ENCODE measurements around the gene DPP6.

Gene DPP6

GRCh38 chr7:154519229-154519628 is 467.0 kb downstream of the DPP6 start:
- H3K4me2 ChIP-seq (ENCODE audit: low read length): no peak overlapping the region
- H3K4me1 ChIP-seq: no peaks in the 10 kb centered on the region
- H3K36me3 ChIP-seq (ENCODE audit: control insufficient read depth, insufficient read depth, low read length): no peaks in the 10 kb centered on the region
- TF ChIP-seq CTCF (IDR thresholded peaks at IDR 0.05): no peak
- H2AFZ ChIP-seq: no peak overlapping the region
- no peaks in the 10 kb centered on the region for H3K9me3 ChIP-seq (ENCODE audit: control insufficient read depth, low read length)
- H3K27ac ChIP-seq: no peak overlapping the region
- no peaks in the 10 kb centered on the region for H3K27me3 ChIP-seq (ENCODE audit: control insufficient read depth, insufficient read depth, low read length)
- H3K9ac ChIP-seq: no peak overlapping the region
- no peak overlapping the region for H3K4me3 ChIP-seq (ENCODE audit: low read depth, low read length)
- H3K79me2 ChIP-seq: no peaks in the 10 kb centered on the region

GRCh38 chr7:154530136-154530535 is 477.9 kb downstream of the DPP6 start:
- H3K4me3 ChIP-seq (ENCODE audit: low read depth, low read length): no peak overlapping the region
- H3K27me3 ChIP-seq (ENCODE audit: control insufficient read depth, insufficient read depth, low read length): no peaks in the 10 kb centered on the region
- no peaks in the 10 kb centered on the region for H3K79me2 ChIP-seq
- TF ChIP-seq CTCF (IDR thresholded peaks at IDR 0.05): no peak
- no peak overlapping the region for H3K9ac ChIP-seq
- no peak overlapping the region for H3K27ac ChIP-seq
- H3K4me2 ChIP-seq (ENCODE audit: low read length): no peak overlapping the region
- no peaks in the 10 kb centered on the region for H3K4me1 ChIP-seq
- no peak overlapping the region for H2AFZ ChIP-seq
- no peaks in the 10 kb centered on the region for H3K36me3 ChIP-seq (ENCODE audit: control insufficient read depth, insufficient read depth, low read length)
- no peaks in the 10 kb centered on the region for H3K9me3 ChIP-seq (ENCODE audit: control insufficient read depth, low read length)

DNA sequence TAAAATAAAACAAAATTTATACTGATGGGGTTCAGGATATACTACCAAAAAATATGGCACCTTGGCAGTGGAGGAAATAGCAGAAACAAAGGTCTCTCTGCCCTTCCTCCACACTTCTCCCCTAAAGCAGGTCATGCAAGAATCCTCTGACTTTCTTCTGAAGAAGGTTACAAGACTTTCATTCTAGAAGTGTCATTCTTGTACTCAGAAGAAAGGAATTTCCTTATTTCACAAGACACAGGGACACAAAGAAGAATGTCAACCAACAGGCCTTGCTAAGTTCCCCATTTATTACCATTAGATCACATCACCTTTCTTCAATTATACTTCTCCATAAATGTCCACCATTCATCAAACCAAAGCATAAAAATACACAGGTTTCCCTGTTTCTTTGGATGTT is 480.6 kb downstream of the DPP6 start:
- Histone ChIP-seq H3K9ac (no peak overlapping the region), H2AFZ (no peak overlapping the region), H3K4me2 (ENCODE audit: low read length) (no peak overlapping the region), H3K36me3 (ENCODE audit: control insufficient read depth, insufficient read depth, low read length) (no peaks in the 10 kb centered on the region), H3K27ac (no peak overlapping the region), H3K4me1 (no peaks in the 10 kb centered on the region), H3K4me3 (ENCODE audit: low read depth, low read length) (no peak overlapping the region), H3K79me2 (no peaks in the 10 kb centered on the region), H3K27me3 (ENCODE audit: control insufficient read depth, insufficient read depth, low read length) (no peaks in the 10 kb centered on the region), H3K9me3 (ENCODE audit: control insufficient read depth, low read length) (no peaks in the 10 kb centered on the region)
- TF ChIP-seq CTCF (IDR thresholded peaks at IDR 0.05): no peak

GRCh38 chr7:154540596-154540995 is 488.4 kb downstream of the DPP6 start:
- H3K27ac ChIP-seq: no peak overlapping the region
- peaks cover 2% of the 10 kb centered on the region for H3K4me1 ChIP-seq
- H3K36me3 ChIP-seq (ENCODE audit: control insufficient read depth, insufficient read depth, low read length): no peaks in the 10 kb centered on the region
- no peak overlapping the region for H2AFZ ChIP-seq
- H3K4me3 ChIP-seq (ENCODE audit: low read depth, low read length): no peak overlapping the region
- TF ChIP-seq CTCF (IDR thresholded peaks at IDR 0.05): no peak
- H3K9ac ChIP-seq: no peak overlapping the region
- H3K9me3 ChIP-seq (ENCODE audit: control insufficient read depth, low read length): no peaks in the 10 kb centered on the region
- H3K79me2 ChIP-seq: no peaks in the 10 kb centered on the region
- no peaks in the 10 kb centered on the region for H3K27me3 ChIP-seq (ENCODE audit: control insufficient read depth, insufficient read depth, low read length)
- H3K4me2 ChIP-seq (ENCODE audit: low read length): no peak overlapping the region

GRCh38 chr7:154541606-154542005 is 489.4 kb downstream of the DPP6 start:
- Histone ChIP-seq H2AFZ (no peak overlapping the region), H3K27me3 (ENCODE audit: control insufficient read depth, insufficient read depth, low read length) (no peaks in the 10 kb centered on the region), H3K4me1 (peaks cover 2% of the 10 kb centered on the region)

More at GRCh38 chr7:154541606-154542005, 489.4 kb downstream of the DPP6 start:
- H3K9ac ChIP-seq: no peak overlapping the region
- TF ChIP-seq CTCF (IDR thresholded peaks at IDR 0.05): no peak
- no peaks in the 10 kb centered on the region for H3K9me3 ChIP-seq (ENCODE audit: control insufficient read depth, low read length)
- H3K4me2 ChIP-seq (ENCODE audit: low read length): no peak overlapping the region
- no peaks in the 10 kb centered on the region for H3K79me2 ChIP-seq
- no peak overlapping the region for H3K27ac ChIP-seq
- H3K4me3 ChIP-seq (ENCODE audit: low read depth, low read length): no peak overlapping the region
- H3K36me3 ChIP-seq (ENCODE audit: control insufficient read depth, insufficient read depth, low read length): no peaks in the 10 kb centered on the region
